H9 (cell line): ENCODE measurements around the gene CYB5R3. TPM values are rescaled to one million over a fixed set of nuclear protein-coding genes. Genes with fewer than 3 reads are reported as not detected.

Experiments used
- DNase-seq: peaks from one replicate; pipeline ENCODE4 v3.0.0-alpha.2; 2017
- H2AFZ ChIP-seq: one replicate; pipeline ENCODE4 v1.6.1; 2013; ENCODE audit warnings: mild to moderate bottlenecking, low read length, control low read depth, moderate library complexity
- H2AK5ac ChIP-seq: 2 replicates; pipeline ENCODE4 v1.6.1; 2013; ENCODE audit warnings: low read length, control low read depth, mixed read lengths; ENCODE audit not compliant: insufficient read length
- H2BK120ac ChIP-seq: one replicate; pipeline ENCODE4 v1.6.1; 2013; ENCODE audit warnings: low read depth, mild to moderate bottlenecking, low read length, control low read depth, inconsistent platforms; ENCODE audit not compliant: poor library complexity, severe bottlenecking
- H2BK12ac ChIP-seq: 2 replicates; pipeline ENCODE4 v1.6.1; 2013; ENCODE audit warnings: low read length, control low read depth, mixed read lengths, low read depth; ENCODE audit not compliant: insufficient read length
- H2BK15ac ChIP-seq: 2 replicates; pipeline ENCODE4 v1.6.1; 2013; ENCODE audit warnings: low read depth, low read length, control low read depth
- H2BK20ac ChIP-seq: one replicate; pipeline ENCODE4 v1.6.1; 2013; ENCODE audit warnings: low read depth, mild to moderate bottlenecking, low read length, control low read depth, inconsistent platforms; ENCODE audit not compliant: poor library complexity, severe bottlenecking
- H2BK5ac ChIP-seq: 2 replicates; pipeline ENCODE4 v1.6.1; 2013; ENCODE audit warnings: low read length, control low read depth, mixed read lengths; ENCODE audit not compliant: insufficient read length
- H3K14ac ChIP-seq: 2 replicates; pipeline ENCODE4 v1.6.1; 2013; ENCODE audit warnings: low read length, control low read depth; ENCODE audit not compliant: insufficient read depth
- H3K18ac ChIP-seq: 2 replicates; pipeline ENCODE4 v1.6.1; 2013; ENCODE audit warnings: low read depth, mild to moderate bottlenecking, mixed read lengths, low read length, control low read depth; ENCODE audit not compliant: insufficient read length
- H3K23ac ChIP-seq: 2 replicates; pipeline ENCODE4 v1.6.1; 2013; ENCODE audit warnings: low read length, control low read depth, mixed read lengths, low read depth; ENCODE audit not compliant: insufficient read length
- H3K23me2 ChIP-seq: 2 replicates; pipeline ENCODE4 v1.6.1; 2013; ENCODE audit warnings: low read depth, mild to moderate bottlenecking, mixed read lengths, low read length, control low read depth; ENCODE audit not compliant: insufficient read length, poor library complexity, severe bottlenecking
- H3K27ac ChIP-seq: 2 replicates; pipeline ENCODE4 v1.5.1; 2013; ENCODE audit warnings: low read length, control low read depth, mixed read lengths, low read depth; ENCODE audit not compliant: insufficient read length
- H3K27me3 ChIP-seq: 2 replicates; pipeline ENCODE4 v1.6.1; 2013; ENCODE audit warnings: low read length, control low read depth, inconsistent platforms; ENCODE audit not compliant: insufficient read depth
- H3K4ac ChIP-seq: 2 replicates; pipeline ENCODE4 v1.6.1; 2013; ENCODE audit warnings: low read depth, mild to moderate bottlenecking, control low read depth, inconsistent platforms, low read length, moderate library complexity
- H3K4me1 ChIP-seq: 2 replicates; pipeline ENCODE4 v1.6.1; 2013; ENCODE audit warnings: low read length, control low read depth, inconsistent platforms; ENCODE audit not compliant: insufficient read depth
- H3K4me2 ChIP-seq: 2 replicates; pipeline ENCODE4 v1.6.1; 2013; ENCODE audit warnings: low read length, control low read depth, mixed read lengths; ENCODE audit not compliant: insufficient read length, insufficient read depth
- H3K56ac ChIP-seq: 2 replicates; pipeline ENCODE4 v1.6.1; 2013; ENCODE audit warnings: low read depth, mild to moderate bottlenecking, mixed read lengths, low read length, control low read depth; ENCODE audit not compliant: insufficient read length
- H3K79me1 ChIP-seq: 2 replicates; pipeline ENCODE4 v1.6.1; 2013; ENCODE audit warnings: low read depth, mild to moderate bottlenecking, moderate library complexity, low read length, control low read depth, inconsistent platforms; ENCODE audit not compliant: insufficient read depth, poor library complexity, severe bottlenecking
- H3K79me2 ChIP-seq: 2 replicates; pipeline ENCODE4 v1.6.1; 2013; ENCODE audit warnings: low read length, control low read depth, inconsistent platforms; ENCODE audit not compliant: insufficient read depth
- H3K9ac ChIP-seq: 2 replicates; pipeline ENCODE4 v1.6.1; 2013; ENCODE audit warnings: low read length, control low read depth, mixed read lengths; ENCODE audit not compliant: insufficient read length; ENCODE audit errors: extremely low read depth
- H3K9me3 ChIP-seq: one replicate; pipeline ENCODE4 v1.6.1; 2013; ENCODE audit warnings: low read depth, low read length, inconsistent platforms; ENCODE audit not compliant: control insufficient read depth
- H3T11ph ChIP-seq: one replicate; pipeline ENCODE4 v1.6.1; 2013; ENCODE audit warnings: mild to moderate bottlenecking, low read length, control low read depth, inconsistent platforms
- H4K20me1 ChIP-seq: one replicate; pipeline ENCODE4 v1.6.1; 2013; ENCODE audit not compliant: control insufficient read depth, insufficient read length, insufficient read depth
- H4K5ac ChIP-seq: 2 replicates; pipeline ENCODE4 v1.6.1; 2013; ENCODE audit warnings: low read depth, mild to moderate bottlenecking, mixed read lengths, low read length, control low read depth; ENCODE audit not compliant: insufficient read length
- H4K8ac ChIP-seq: replicated peaks from 2 replicates; pipeline ENCODE4 v1.6.1; 2013; ENCODE audit warnings: low read length, control low read depth, mixed read lengths, low read depth; ENCODE audit not compliant: insufficient read length
- H4K91ac ChIP-seq: 2 replicates; pipeline ENCODE4 v1.6.1; 2013; ENCODE audit warnings: low read depth, mild to moderate bottlenecking, moderate library complexity, mixed read lengths, low read length, control low read depth; ENCODE audit not compliant: insufficient read length
- H3K27ac Mint-ChIP-seq, 3 experiments: 2 replicates in 2 of 3; 3 replicates in 1 of 3; pipeline ENCODE4 v1.8.0; 2020 to 2021; ENCODE audit warnings: mixed read lengths in 3 of 3, mild to moderate bottlenecking in 1 of 3, moderate library complexity in 1 of 3
- H3K27me3 Mint-ChIP-seq: 2 replicates; pipeline ENCODE4 v1.8.0; 2021; ENCODE audit warnings: low read depth, mild to moderate bottlenecking, moderate library complexity, mixed read lengths
- H3K36me3 Mint-ChIP-seq, 3 experiments: 2 replicates in 2 of 3; 3 replicates in 1 of 3; pipeline ENCODE4 v1.8.0; 2020 to 2021; ENCODE audit warnings: low read depth in 3 of 3, mixed read lengths in 3 of 3; ENCODE audit not compliant: insufficient read depth in 1 of 3
- H3K4me1 Mint-ChIP-seq, 2 experiments: 2 replicates each; pipeline ENCODE4 v1.8.0; 2020; ENCODE audit warnings: mixed read lengths in 2 of 2
- H3K4me3 Mint-ChIP-seq, 2 experiments: 2 replicates in 1 of 2; 3 replicates in 1 of 2; pipeline ENCODE4 v1.8.0; 2020 to 2021; ENCODE audit warnings: mild to moderate bottlenecking in 2 of 2, mixed read lengths in 2 of 2, moderate library complexity in 1 of 2
- H3K9me3 Mint-ChIP-seq, 2 experiments: 2 replicates in 1 of 2; 3 replicates in 1 of 2; pipeline ENCODE4 v1.8.0; 2020; ENCODE audit warnings: mild to moderate bottlenecking in 2 of 2, mixed read lengths in 2 of 2, moderate library complexity in 1 of 2
- CTCF ChIP-seq: fragments of 200-600 bp; sonication (generic); conservative IDR thresholded peaks from 3 replicates; pipeline ENCODE4 v1.8.0; 2021; ENCODE audit warnings: antibody characterized with exemption, mild to moderate bottlenecking
- WGBS: extraction: QIAGEN DNeasy Blood & Tissue Kit; methylation state at CpG from one replicate; pipeline ENCODE4 v1.1.7; 2013; ENCODE audit warnings: missing lambda C conversion rate, low lambda C conversion rate, mixed read lengths; ENCODE audit not compliant: insufficient read length; ENCODE audit errors: extremely low coverage; 5-methylcytosine and 5-hydroxymethylcytosine counted together
- total RNA-seq: library from RNA; stranded (reverse); gene quantifications from 2 replicates; pipeline ENCODE4 v1.2.1, GENCODE V29; 2021

Gene CYB5R3
- total RNA-seq, 1 experiment from 2014 or later, result 97.4 TPM

- Histone ChIP-seq H3K79me2 (no peaks in the 10 kb centered on the region; the same call in 1 of the 2 replicates), H4K8ac (no peak overlapping the region), H2AFZ (no peak overlapping the region), H4K91ac (no peak overlapping the region), H3K56ac (no peak overlapping the region), H3K4me2 (no peak overlapping the region), H2AK5ac (no peak overlapping the region), H3K23ac (no peak overlapping the region), H3K4ac (no peak overlapping the region), H3K27me3 (no peaks in the 10 kb centered on the region), H2BK12ac (no peak overlapping the region), H3K27ac (no peak overlapping the region), H4K20me1 (no peaks in the 10 kb centered on the region), H3K23me2 (no peaks in the 10 kb centered on the region), H2BK15ac (no peak overlapping the region), H2BK20ac (no peak overlapping the region), H3K9me3 (no peaks in the 10 kb centered on the region), H2BK5ac (no peak overlapping the region), H3K18ac (no peak overlapping the region), H3T11ph (no peak overlapping the region), H4K5ac (no peak overlapping the region), H3K9ac (no peak overlapping the region), H3K14ac (no peak overlapping the region), H2BK120ac (no peak overlapping the region), H3K4me1 (peaks cover 7% of the 10 kb centered on the region; the same call in 1 of the 2 replicates), H3K79me1 (peaks cover 7% of the 10 kb centered on the region)
- no peak for TF ChIP-seq CTCF
- H3K36me3 Mint-ChIP-seq, result peaks cover 3 to 18% (median 14%) of the 10 kb centered on the region in 3 experiments; a peak in 6 of 7 replicates
- H3K4me3 Mint-ChIP-seq, result no peak overlapping the region
- no peaks in the 10 kb centered on the region for H3K27me3 Mint-ChIP-seq
- H3K9me3 Mint-ChIP-seq, result no peaks in the 10 kb centered on the region
- peaks cover 20 to 25% of the 10 kb centered on the region in 2 experiments for H3K4me1 Mint-ChIP-seq
- DNase-seq, result no peak
- WGBS, result no CpG with 5 or more reads among the region's 9 CpGs
- H3K27ac Mint-ChIP-seq, result peak overlapping the region in 1 of 3 experiments; percentile 44; a peak in 1 of 7 replicates
Measured at GRCh38 chr22:42639541-42640241, 9.5 kb downstream of the CYB5R3 start.
